T follicular helper cell (primary cell): ENCODE measurements around the gene CINP.
A peak's percentile ranks its signal among the peaks of the same experiment; 100 is the strongest.

ENCODE experiments used
- DNase-seq: peaks from one replicate; pipeline ENCODE4 v3.0.0-alpha.2; 2020; ENCODE audit warnings: low read depth
- total RNA-seq, 2 experiments: gene quantifications; one replicate each; lab custom pipeline; 2026; lab: John Stamatoyannopoulos, UW

CINP gene
- 25.0 to 38.7 reads per million in 2 experiments for total RNA-seq

GRCh38 chr14:102362545-102363181 is at the start of gene CINP, which contains the start of gene TECPR2:
Gene CINP (minus strand): TSS chr14:102362890. CDS start chr14:102362851, 39 bp downstream.
Gene TECPR2 (plus strand): TSS chr14:102362941. CDS start chr14:102376722, 13,781 bp downstream.
- peak; percentile 94 for DNase-seq

- DNase-seq: no peak
Measured at GRCh38 chr14:102408724-102409123, 46.0 kb upstream of the CINP start.

- DNase-seq: no peak
Measured at GRCh38 chr14:102407258-102407657, 44.6 kb upstream of the CINP start.

- DNase-seq: no peak
Measured at GRCh38 chr14:102403028-102403427, 40.3 kb upstream of the CINP start.

- DNase-seq: no peak
Measured at GRCh38 chr14:102396521-102396920, 33.8 kb upstream of the CINP start.

GRCh38 chr14:102394717-102395375 is 32.2 kb upstream of the CINP start:
- no peak for DNase-seq

- no peak for DNase-seq
Measured at GRCh38 chr14:102392506-102392905, 29.8 kb upstream of the CINP start.

GRCh38 chr14:102390064-102390855 is 27.6 kb upstream of the CINP start:
- no peak for DNase-seq

GRCh38 chr14:102389246-102389645 is 26.6 kb upstream of the CINP start:
- no peak for DNase-seq

- no peak for DNase-seq
Measured at GRCh38 chr14:102387086-102387485, 24.4 kb upstream of the CINP start.

GRCh38 chr14:102378830-102379229 is 16.1 kb upstream of the CINP start:
- DNase-seq: no peak

- no peak for DNase-seq
Measured at GRCh38 chr14:102377696-102378095, 15.0 kb upstream of the CINP start.

- no peak for DNase-seq
Measured at GRCh38 chr14:102375119-102375518, 12.4 kb upstream of the CINP start.

GRCh38 chr14:102374264-102374663 is 11.6 kb upstream of the CINP start:
- DNase-seq: no peak

GRCh38 chr14:102373110-102373509 is 10.4 kb upstream of the CINP start:
- DNase-seq: no peak

GRCh38 chr14:102371361-102371760 is 8.7 kb upstream of the CINP start:
- no peak for DNase-seq

GRCh38 chr14:102370305-102370809 is 7.7 kb upstream of the CINP start:
- DNase-seq: no peak

- DNase-seq: peak; percentile 2
Measured at GRCh38 chr14:102363182-102363943, 673 bp upstream of the CINP start.

- no peak for DNase-seq
Measured at GRCh38 chr14:102362084-102362483, 606 bp downstream of the CINP start.

- DNase-seq: no peak
Measured at GRCh38 chr14:102360388-102360787, 2.3 kb downstream of the CINP start.

GRCh38 chr14:102359341-102359740 is 3.3 kb downstream of the CINP start:
- DNase-seq: no peak

- DNase-seq: no peak
Measured at GRCh38 chr14:102356280-102356679, 6.4 kb downstream of the CINP start.
